H1 (cell line): ENCODE measurements around the gene CENPP. TPM values are rescaled to one million over a fixed set of nuclear protein-coding genes. Genes with fewer than 3 reads are reported as not detected.

Experiments used
- CTCF ChIA-PET: fragments of 300-600 bp; sonication (Branson Sonifier 250); formaldehyde crosslinking; loops from one replicate; lab custom pipeline; 2021; ENCODE audit not compliant: partially characterized antibody; lab: Charles Lee
- POLR2A ChIA-PET: fragments of 300-600 bp; sonication (Branson Sonifier 250); formaldehyde crosslinking; loops from one replicate; lab custom pipeline; 2021; ENCODE audit warnings: inconsistent platforms; ENCODE audit not compliant: partially characterized antibody; lab: Charles Lee
- DNase-seq, 2 experiments: peaks; one replicate each; pipeline versions ENCODE4 v3.0.0 to v3.0.0-alpha.2; 2010 to 2022; ENCODE audit warnings: low spot score in 2 of 2, low read depth in 1 of 2, mixed read lengths in 1 of 2
- FAIRE-seq: peaks from 2 replicates; lab custom pipeline; 2011; peaks lifted over from hg19 to GRCh38; lab: Jason Lieb, UNC
- H2AFZ ChIP-seq: 2 replicates; pipeline ENCODE4 v1.8.1; 2012; ENCODE audit warnings: low read length, inconsistent platforms
- H2AK5ac ChIP-seq: 2 replicates; pipeline ENCODE4 v1.6.1; 2013; ENCODE audit warnings: low read depth, low read length
- H2BK120ac ChIP-seq: replicated peaks from 2 replicates; pipeline ENCODE3; 2013; ENCODE audit warnings: low read depth, low read length, inconsistent platforms
- H2BK12ac ChIP-seq: 2 replicates; pipeline ENCODE4 v1.6.1; 2013; ENCODE audit warnings: low read depth, low read length
- H2BK15ac ChIP-seq: 2 replicates; pipeline ENCODE4 v1.6.1; 2013; ENCODE audit warnings: low read length
- H2BK20ac ChIP-seq: 2 replicates; pipeline ENCODE4 v1.6.1; 2013; ENCODE audit warnings: low read length
- H2BK5ac ChIP-seq: 2 replicates; pipeline ENCODE4 v1.6.1; 2013; ENCODE audit warnings: low read depth, low read length
- H3K14ac ChIP-seq: 2 replicates; pipeline ENCODE4 v1.6.1; 2013; ENCODE audit warnings: inconsistent platforms; ENCODE audit not compliant: insufficient read length
- H3K18ac ChIP-seq: 2 replicates; pipeline ENCODE4 v1.6.1; 2013; ENCODE audit warnings: low read length; ENCODE audit errors: extremely low read depth
- H3K23ac ChIP-seq: 2 replicates; pipeline ENCODE4 v1.6.1; 2013; ENCODE audit warnings: inconsistent platforms; ENCODE audit not compliant: insufficient read length
- H3K23me2 ChIP-seq: 2 replicates; pipeline ENCODE4 v1.6.1; 2013; ENCODE audit warnings: low read depth, low read length
- H3K27ac ChIP-seq: 2 replicates; pipeline ENCODE4 v1.6.1; 2011; ENCODE audit warnings: low read depth, low read length, inconsistent platforms
- H3K27me3 ChIP-seq, 4 experiments: replicated peaks in 1 of 4; 1 replicate in 1 of 4; 2 replicates in 3 of 4; pipeline versions ENCODE4 v1.6.1 to v1.8.1; 2011 to 2013; ENCODE audit warnings: low read length in 3 of 4, mild to moderate bottlenecking in 3 of 4, inconsistent platforms in 2 of 4, mixed read lengths in 2 of 4, moderate library complexity in 1 of 4; ENCODE audit not compliant: control insufficient read depth in 3 of 4, insufficient read depth in 3 of 4; ENCODE audit errors: extremely low read depth in 1 of 4
- H3K36me3 ChIP-seq, 4 experiments: 2 replicates each; pipeline versions ENCODE4 v1.6.1 to v1.8.1; 2011 to 2013; ENCODE audit warnings: mild to moderate bottlenecking in 4 of 4, low read length in 3 of 4, moderate library complexity in 2 of 4, control low read depth in 1 of 4, inconsistent platforms in 1 of 4; ENCODE audit not compliant: insufficient read depth in 4 of 4, control insufficient read depth in 2 of 4
- H3K4ac ChIP-seq: replicated peaks from 2 replicates; pipeline ENCODE3; 2013; ENCODE audit warnings: low read length, low read depth, mixed read lengths, inconsistent platforms; ENCODE audit not compliant: insufficient read length
- H3K4me1 ChIP-seq, 4 experiments: replicated peaks in 1 of 4; 1 replicate in 1 of 4; 2 replicates in 3 of 4; pipeline versions ENCODE4 v1.6.1 to v1.8.1; 2011 to 2013; ENCODE audit warnings: low read length in 3 of 4, inconsistent platforms in 2 of 4, mixed read lengths in 1 of 4; ENCODE audit not compliant: insufficient read depth in 4 of 4, control insufficient read depth in 3 of 4
- H3K4me2 ChIP-seq, 2 experiments: 2 replicates each; pipeline versions ENCODE4 v1.6.1 to v1.8.1; 2011 to 2013; ENCODE audit warnings: low read depth in 2 of 2, low read length in 2 of 2, control low read depth in 1 of 2, inconsistent platforms in 1 of 2, mild to moderate bottlenecking in 1 of 2; ENCODE audit not compliant: insufficient read depth in 1 of 2
- H3K4me3 ChIP-seq, 4 experiments: fragments of 200-600, 300-600 bp in 1 of 4; sonication (generic), shearing (Covaris generic), sonication (Bioruptor Twin) in 1 of 4; 2 replicates each; pipeline versions ENCODE4 v1.5.1 to v1.8.1; 2011 to 2016; ENCODE audit warnings: low read length in 4 of 4, low read depth in 3 of 4, control low read depth in 2 of 4, inconsistent platforms in 2 of 4, mild to moderate bottlenecking in 2 of 4, mixed read lengths in 1 of 4, moderate library complexity in 1 of 4; ENCODE audit not compliant: insufficient read depth in 2 of 4; ENCODE audit errors: extremely low read depth in 1 of 4
- H3K56ac ChIP-seq: replicated peaks from 2 replicates; pipeline ENCODE3; 2013; ENCODE audit warnings: low read depth, mild to moderate bottlenecking, mixed read lengths, low read length, inconsistent platforms; ENCODE audit not compliant: insufficient read length
- H3K79me1 ChIP-seq: 2 replicates; pipeline ENCODE4 v1.6.1; 2013; ENCODE audit warnings: low read depth, low read length, control low read depth
- H3K79me2 ChIP-seq, 2 experiments: 2 replicates each; pipeline versions ENCODE4 v1.6.1 to v1.8.1; 2012 to 2013; ENCODE audit warnings: low read length in 2 of 2, mild to moderate bottlenecking in 2 of 2, inconsistent platforms in 1 of 2; ENCODE audit not compliant: insufficient read depth in 2 of 2, control insufficient read depth in 1 of 2
- H3K9ac ChIP-seq, 4 experiments: replicated peaks in 1 of 4; 1 replicate in 1 of 4; 2 replicates in 3 of 4; pipeline versions ENCODE4 v1.6.1 to v1.8.1; 2011 to 2013; ENCODE audit warnings: low read depth in 3 of 4, low read length in 3 of 4, control low read depth in 2 of 4, mild to moderate bottlenecking in 2 of 4, moderate library complexity in 2 of 4, inconsistent platforms in 1 of 4; ENCODE audit errors: extremely low read depth in 1 of 4
- H3K9me3 ChIP-seq, 2 experiments: 2 replicates each; pipeline versions ENCODE4 v1.6.1 to v1.8.1; 2012 to 2013; ENCODE audit warnings: mild to moderate bottlenecking in 2 of 2, moderate library complexity in 2 of 2, control low read depth in 1 of 2, inconsistent platforms in 1 of 2, low read depth in 1 of 2, low read length in 1 of 2, mixed read lengths in 1 of 2; ENCODE audit not compliant: insufficient read depth in 2 of 2
- H4K20me1 ChIP-seq, 2 experiments: replicated peaks in 1 of 2; 2 replicates each; pipeline versions ENCODE3 to v1.8.1; 2011 to 2013; ENCODE audit warnings: inconsistent platforms in 2 of 2, low read length in 2 of 2, mild to moderate bottlenecking in 1 of 2; ENCODE audit not compliant: insufficient read depth in 2 of 2, control insufficient read depth in 1 of 2
- H4K5ac ChIP-seq: 2 replicates; pipeline ENCODE4 v1.6.1; 2013; ENCODE audit warnings: low read length, low read depth, mixed read lengths, inconsistent platforms; ENCODE audit not compliant: insufficient read length
- H4K8ac ChIP-seq: 2 replicates; pipeline ENCODE4 v1.8.0; 2013; ENCODE audit warnings: mild to moderate bottlenecking, moderate library complexity, low read length, inconsistent platforms; ENCODE audit not compliant: insufficient read depth; ENCODE audit errors: extremely low read depth
- H4K91ac ChIP-seq: replicated peaks from 2 replicates; pipeline ENCODE3; 2013; ENCODE audit warnings: low read length, mixed read lengths, inconsistent platforms; ENCODE audit not compliant: insufficient read length
- GABPA ChIP-seq: IDR thresholded peaks from 2 replicates; pipeline ENCODE4 v1.6.1; 2011; ENCODE audit warnings: mild to moderate bottlenecking, low read length, moderate library complexity, borderline replicate concordance; ENCODE audit not compliant: insufficient read depth
- HDAC6 ChIP-seq: IDR thresholded peaks from one replicate; pipeline ENCODE4 v1.7.1; 2012; ENCODE audit warnings: low read depth, mild to moderate bottlenecking, inconsistent platforms, low read length, moderate library complexity
- MAX ChIP-seq: IDR thresholded peaks from 2 replicates; pipeline ENCODE4 v1.6.1; 2012; ENCODE audit warnings: inconsistent platforms
- RBBP5 ChIP-seq: IDR thresholded peaks from 2 replicates; pipeline ENCODE4 v1.7.1; 2012; ENCODE audit warnings: low read depth, mild to moderate bottlenecking, inconsistent platforms, low read length, moderate library complexity, borderline replicate concordance
- SP1 ChIP-seq: IDR thresholded peaks from 2 replicates; pipeline ENCODE4 v1.6.1; 2011; ENCODE audit warnings: low read depth, low read length
- SRF ChIP-seq: IDR thresholded peaks from 2 replicates; pipeline ENCODE4 v1.6.1; 2011; ENCODE audit warnings: mild to moderate bottlenecking, low read depth, low read length, moderate library complexity
- TAF1 ChIP-seq: IDR thresholded peaks from 2 replicates; pipeline ENCODE4 v1.6.1; 2011; ENCODE audit warnings: mild to moderate bottlenecking, low read depth, low read length
- TCF12 ChIP-seq: IDR thresholded peaks from 2 replicates; pipeline ENCODE4 v1.6.1; 2011; ENCODE audit warnings: low read depth, mild to moderate bottlenecking, low read length
- USF2 ChIP-seq: IDR thresholded peaks from 2 replicates; pipeline ENCODE4 v1.6.1; 2011; ENCODE audit warnings: low read length, improper control_type of control experiment
- WGBS, 2 experiments: shearing (Covaris generic) in 1 of 2; methylation state at CpG; one replicate each; pipeline versions ENCODE4 v1.1.6 to v1.1.7; 2013 to 2015; ENCODE audit warnings: low lambda C conversion rate in 2 of 2, mixed read lengths in 2 of 2, inconsistent platforms in 1 of 2, low coverage in 1 of 2, missing lambda C conversion rate in 1 of 2; ENCODE audit not compliant: insufficient replicate concordance in 2 of 2, insufficient coverage in 1 of 2, insufficient read length in 1 of 2; ENCODE audit errors: extremely low coverage in 1 of 2, missing lambda C conversion rate in 1 of 2; 5-methylcytosine and 5-hydroxymethylcytosine counted together
- polyA plus RNA-seq, 7 experiments: library from polyadenylated mRNA; depleted of rRNA in 3 of 7; stranded (reverse) in 5 of 7; unstranded in 2 of 7; fragments of >200 nt in 5 of 7; fragments of 200-250 nt in 2 of 7; gene quantifications; 1 replicate in 5 of 7; 2 replicates in 1 of 7; 4 replicates in 1 of 7; pipeline versions ENCODE4 v1.2.1 to v1.2.3, GENCODE V29; 2011 to 2013; ENCODE audit warnings: missing spikeins in 2 of 7, mixed read lengths in 2 of 7
- total RNA-seq: library from RNA; stranded (reverse); fragmentation: NEBNext Ultra II Directional; extraction: Animal tissue kit (Norgen Biotek cat#: 25700); gene quantifications from 2 replicates; pipeline ENCODE4 v1.2.1, GENCODE V29; 2021

Gene CENPP
- total and polyA plus RNA-seq, 2 of the 8 experiments (the other 6 are each of a cell fraction or from before 2014, with no cell fraction given), result 2.7 to 10.8 TPM

GRCh38 chr9:92404042-92404836, 78.5 kb downstream of the CENPP start, which contains the start of gene OGN:
TSS of gene OGN (minus strand) at chr9:92404578. CDS start at chr9:92403407, 1,171 bp downstream.
- Histone ChIP-seq H3K4ac (no peak within 1 kb of the TSS), H3K18ac (no peak within 1 kb of the TSS), H4K20me1 (no peaks in the 10 kb centered on the region), H2AK5ac (no peak within 1 kb of the TSS), H3K23ac (no peak within 1 kb of the TSS), H3K9ac (no peak within 1 kb of the TSS), H3K4me3 (no peak within 1 kb of the TSS), H2BK15ac (no peak within 1 kb of the TSS), H3K4me1 (no peaks in the 10 kb centered on the region), H2BK12ac (no peak within 1 kb of the TSS), H2BK120ac (no peak within 1 kb of the TSS), H4K8ac (no peak within 1 kb of the TSS), H3K4me2 (no peak within 1 kb of the TSS), H3K9me3 (no peaks in the 10 kb centered on the region), H3K27me3 (no peaks in the 10 kb centered on the region), H2AFZ (no peak within 1 kb of the TSS), H3K27ac (no peak within 1 kb of the TSS), H2BK5ac (no peak within 1 kb of the TSS), H4K5ac (no peak within 1 kb of the TSS), H2BK20ac (no peak within 1 kb of the TSS), H3K36me3 (no peaks in the 10 kb centered on the region), H3K79me2 (0 out of 4 replicates have a peak, but pooled peaks cover 0 to 4% of the 10 kb centered on the region in 2 experiments), H3K23me2 (no peaks in the 10 kb centered on the region), H4K91ac (no peak within 1 kb of the TSS), H3K14ac (no peak within 1 kb of the TSS), H3K56ac (no peak within 1 kb of the TSS), H3K79me1 (no peaks in the 10 kb centered on the region)
- ChIA-PET CTCF (interaction anchor here (0.6 kb wide), 1 partner anchor 28 kb away, joined by 5 read pairs; no protein-coding TSS in a partner anchor), POLR2A (no interaction called here)
- 88% methylated on average over 5 of the region's 5 CpGs; no CpG with 5 or more reads in 1 of the 2 experiments for WGBS, 2 experiments
- no peak for DNase-seq
- TF ChIP-seq RBBP5, result no peak
- no peak for TF ChIP-seq MAX
- TF ChIP-seq SRF, result no peak
- no peak for TF ChIP-seq TCF12
- TF ChIP-seq USF2, result no peak
- TF ChIP-seq SP1, result no peak
- no peak for TF ChIP-seq TAF1
- no peak for TF ChIP-seq HDAC6
- TF ChIP-seq GABPA, result no peak
- no peak for FAIRE-seq
